ENCODE data around the gene NPAS1. TPM values are rescaled to one million over a fixed set of nuclear protein-coding genes. Genes with fewer than 3 reads are reported as not detected.
A peak's percentile ranks its signal among the peaks of the same experiment; 100 is the strongest.

NPAS1 gene
- total RNA-seq, 2 donors from 2014 or later: 0.39 TPM; not detected in 1

- Histone ChIP-seq H3K36me3 (peaks cover 97% of the 10 kb centered on the region), H3K4me3 (no peak overlapping the region), H3K4me1 (no peaks in the 10 kb centered on the region), H3K27ac (no peak overlapping the region), H3K9me3 (no peaks in the 10 kb centered on the region), H3K27me3 (no peaks in the 10 kb centered on the region)
- TF ChIP-seq CTCF (IDR thresholded peaks at IDR 0.05): no peak
- DNase-seq (ENCODE audit: low spot score): no peak
Measured at GRCh38 chr19:47084879-47085439, 65.3 kb downstream of the NPAS1 start.

- no peak for TF ChIP-seq CTCF (IDR thresholded peaks at IDR 0.05)
- Histone ChIP-seq H3K4me1 (no peaks in the 10 kb centered on the region), H3K27me3 (no peaks in the 10 kb centered on the region), H3K4me3 (no peak overlapping the region), H3K9me3 (no peaks in the 10 kb centered on the region), H3K36me3 (peaks cover 96% of the 10 kb centered on the region), H3K27ac (no peak overlapping the region)
- no peak for DNase-seq (ENCODE audit: low spot score)
Measured at GRCh38 chr19:47086280-47086679, 66.6 kb downstream of the NPAS1 start.

GRCh38 chr19:47089767-47090350, 70.2 kb downstream of the NPAS1 start:
- Histone ChIP-seq H3K4me1 (peaks cover 0 to 17% of the 10 kb centered on the region in 2 donors), H3K27ac (no peak overlapping the region), H3K36me3 (peaks cover 89% of the 10 kb centered on the region), H3K27me3 (no peaks in the 10 kb centered on the region), H3K9me3 (no peaks in the 10 kb centered on the region), H3K4me3 (no peak overlapping the region)
- DNase-seq (ENCODE audit: low spot score): no peak
- TF ChIP-seq CTCF (IDR thresholded peaks at IDR 0.05): no peak

- H3K27me3 ChIP-seq: no peaks in the 10 kb centered on the region
- peak overlapping the region; percentile 16 to 82 for H3K27ac ChIP-seq
- H3K4me3 ChIP-seq: no peak overlapping the region
- peaks cover 0 to 51% of the 10 kb centered on the region in 2 donors for H3K4me1 ChIP-seq
- peaks cover 55% of the 10 kb centered on the region for H3K36me3 ChIP-seq
- H3K9me3 ChIP-seq: no peaks in the 10 kb centered on the region
- no peak for DNase-seq (ENCODE audit: low spot score)
- TF ChIP-seq CTCF (IDR thresholded peaks at IDR 0.05): no peak
Measured at GRCh38 chr19:47093254-47093653, 73.6 kb downstream of the NPAS1 start.

GRCh38 chr19:47093841-47094240, 74.2 kb downstream of the NPAS1 start:
- H3K27me3 ChIP-seq: no peaks in the 10 kb centered on the region
- H3K4me1 ChIP-seq: peaks cover 0 to 57% of the 10 kb centered on the region in 2 donors
- H3K27ac ChIP-seq: peak overlapping the region; percentile 16 to 82
- no peak for TF ChIP-seq CTCF (IDR thresholded peaks at IDR 0.05)
- H3K4me3 ChIP-seq: no peak overlapping the region
- no peak for DNase-seq (ENCODE audit: low spot score)
- no peaks in the 10 kb centered on the region for H3K9me3 ChIP-seq
- peaks cover 49% of the 10 kb centered on the region for H3K36me3 ChIP-seq
